Ammon's horn (tissue), 1 donor: Measurements from ENCODE around the gene NHSL2.

Experiments
- DNase-seq: peaks from one replicate; pipeline ENCODE4 v3.0.0-alpha.2; 2016; ENCODE audit warnings: low spot score

The NHSL2 gene

GRCh38 chrX:72018277-72019112, 107.8 kb downstream of the NHSL2 start:
- peak; percentile 71 for DNase-seq

- no peak for DNase-seq
These were observed 108.8 kb downstream of the NHSL2 start for GRCh38 chrX:72019487-72019886.

DNA sequence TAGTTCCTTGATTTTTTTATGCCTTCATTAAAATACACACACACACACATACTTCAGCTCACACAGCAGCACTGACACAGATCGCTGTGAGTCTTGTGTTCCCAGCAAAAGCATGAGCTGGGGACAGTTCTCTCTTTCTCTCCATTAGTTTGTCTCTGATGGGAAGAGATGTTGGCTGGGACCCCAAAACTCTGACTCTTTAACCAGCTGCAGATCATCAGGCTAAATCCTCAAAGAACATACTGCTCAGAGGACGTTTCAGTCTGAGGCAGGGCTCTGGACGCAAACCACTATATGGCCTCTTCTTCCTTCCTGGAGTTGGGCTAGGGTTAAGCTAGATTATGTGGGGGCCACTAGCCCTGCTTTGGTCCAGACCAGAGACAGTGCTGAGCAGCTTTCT, 109.6 kb downstream of the NHSL2 start:
- no peak for DNase-seq

GRCh38 chrX:72020788-72021187, 110.1 kb downstream of the NHSL2 start:
- DNase-seq, result no peak

DNA sequence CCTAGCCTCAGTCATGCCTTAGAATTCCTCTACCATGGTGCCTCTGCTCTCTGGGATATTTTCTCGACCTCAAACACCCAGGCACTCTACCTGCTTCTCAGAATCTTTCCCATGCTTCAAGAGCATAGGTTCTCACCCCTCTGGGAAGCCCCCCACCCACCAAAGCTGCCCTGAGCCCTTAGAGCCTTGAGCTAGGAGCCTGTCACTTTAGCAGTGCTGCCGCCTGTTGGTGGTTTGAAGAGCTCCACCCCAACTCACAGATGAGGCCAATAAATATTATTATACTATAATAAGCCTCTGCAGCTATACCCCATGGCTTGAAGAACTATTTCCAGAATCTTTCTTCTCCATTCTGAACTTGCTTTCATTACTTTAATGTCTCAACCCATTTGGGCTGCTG, 111.3 kb downstream of the NHSL2 start:
- no peak for DNase-seq

DNA sequence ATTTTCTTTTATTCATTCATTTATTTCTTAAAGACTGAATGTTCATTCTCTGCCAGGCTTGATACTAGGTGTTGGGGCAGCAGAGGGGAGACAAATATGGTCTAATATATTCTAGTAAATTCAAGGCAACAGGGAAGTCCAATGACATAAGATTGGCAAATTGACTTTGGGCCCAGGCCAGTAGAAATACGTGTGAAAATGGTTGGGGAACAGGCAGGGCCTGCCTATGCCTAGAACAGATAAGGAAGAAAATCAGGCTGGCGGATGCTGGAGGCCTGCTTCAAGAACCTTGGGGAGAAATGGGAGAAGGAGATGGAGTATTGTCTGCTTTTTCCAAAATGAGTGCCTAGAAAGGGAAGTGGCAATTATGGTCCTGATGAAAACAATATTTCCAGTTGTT, 112.4 kb downstream of the NHSL2 start:
- no peak for DNase-seq

GRCh38 chrX:72025236-72025770, 114.7 kb downstream of the NHSL2 start:
- DNase-seq, result no peak

DNA sequence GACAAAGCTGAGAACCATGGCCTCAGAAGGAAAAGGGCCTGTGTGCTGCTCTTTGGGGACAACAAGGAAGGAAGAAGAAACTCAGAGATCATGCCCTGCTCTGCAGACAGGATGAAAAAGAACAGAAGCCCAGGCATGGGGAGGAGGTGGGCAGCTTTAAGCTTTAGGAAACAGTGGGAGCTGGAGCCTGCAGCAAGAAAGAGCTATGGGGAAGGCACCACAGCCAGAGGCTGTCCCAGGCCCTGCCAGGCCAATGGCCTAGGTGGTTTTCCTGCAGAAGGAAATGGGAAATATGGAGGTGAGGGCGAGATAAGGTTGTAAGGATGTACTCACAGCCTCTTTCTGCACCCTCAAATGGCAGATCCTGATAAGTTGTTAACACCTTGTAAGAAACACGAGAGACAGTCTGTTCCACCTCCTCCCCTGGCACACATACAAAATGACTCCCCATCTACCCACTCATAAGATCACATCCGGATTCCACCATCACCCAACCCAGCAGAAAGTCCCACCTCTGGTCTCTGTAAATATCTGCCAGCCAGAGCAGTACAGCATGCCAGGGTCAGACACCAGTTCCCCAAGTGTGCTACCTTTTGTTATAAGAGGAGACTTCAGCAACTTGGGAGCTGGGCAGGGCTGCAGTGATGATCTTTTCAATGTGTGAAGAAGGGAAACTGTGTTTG, 115.8 kb downstream of the NHSL2 start:
- DNase-seq, result no peak

DNA sequence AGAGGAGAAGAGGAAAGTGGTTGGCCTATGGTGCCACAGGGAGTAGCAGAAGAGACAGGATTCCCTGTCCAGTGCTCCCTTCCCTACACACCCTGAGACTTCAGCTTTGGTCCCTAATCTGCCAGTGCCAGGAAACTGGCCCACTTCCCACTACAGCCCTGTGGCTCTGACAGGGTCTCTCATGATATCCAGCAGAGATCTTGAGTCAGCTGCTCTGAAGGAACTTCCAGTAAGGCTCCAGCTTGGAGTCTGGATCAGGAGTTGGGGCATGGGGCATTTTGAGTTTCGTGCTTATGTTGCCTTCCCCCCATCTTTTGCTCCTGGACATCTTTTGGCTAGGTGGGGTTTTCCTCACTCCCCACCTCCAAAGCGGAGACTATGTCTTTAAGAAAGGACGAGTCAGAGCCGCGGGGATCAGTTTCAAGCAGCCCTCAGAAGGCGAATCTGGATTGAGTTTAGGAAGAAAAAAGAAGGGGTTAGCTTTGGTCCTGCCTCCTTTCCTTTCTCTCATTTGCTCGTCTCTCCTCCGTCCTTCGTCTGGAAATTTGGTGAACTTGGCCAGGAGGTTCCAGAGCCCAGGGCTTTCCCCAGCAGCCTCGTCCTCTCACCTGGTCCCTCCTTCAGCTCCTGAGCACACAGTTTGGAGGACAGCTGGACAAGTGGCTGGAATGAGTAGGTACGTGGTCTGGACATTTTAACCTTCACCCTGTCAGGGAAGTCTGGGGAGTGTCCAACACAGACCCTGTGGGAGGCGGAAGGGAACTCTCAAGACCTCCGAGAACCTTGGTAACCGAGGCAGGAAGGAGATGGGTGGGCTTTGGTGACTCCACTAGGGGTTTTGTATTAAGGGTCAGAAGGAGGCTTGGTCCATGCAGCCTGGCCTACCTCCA, 116.6 kb downstream of the NHSL2 start:
- no peak for DNase-seq

DNA sequence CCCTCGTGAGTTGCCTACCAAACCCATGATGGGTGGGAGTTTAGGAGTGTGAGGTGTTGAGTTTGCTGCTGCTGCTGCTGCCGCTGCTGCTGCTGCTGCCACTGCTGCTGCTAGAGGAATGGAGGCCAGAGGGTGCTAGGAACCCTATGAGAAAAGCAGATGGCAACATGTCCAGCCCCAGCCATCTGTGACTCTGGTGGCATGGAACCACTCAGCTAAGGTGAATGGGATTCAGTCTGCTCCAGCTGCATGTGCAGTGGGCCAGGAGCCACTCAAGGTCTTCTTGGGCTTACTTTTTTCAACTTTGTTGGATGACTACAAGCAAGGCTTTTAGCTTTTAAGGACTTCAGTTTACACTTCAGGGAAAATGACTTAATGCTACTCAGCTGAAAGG, 117.3 kb downstream of the NHSL2 start:
- no peak for DNase-seq

DNA sequence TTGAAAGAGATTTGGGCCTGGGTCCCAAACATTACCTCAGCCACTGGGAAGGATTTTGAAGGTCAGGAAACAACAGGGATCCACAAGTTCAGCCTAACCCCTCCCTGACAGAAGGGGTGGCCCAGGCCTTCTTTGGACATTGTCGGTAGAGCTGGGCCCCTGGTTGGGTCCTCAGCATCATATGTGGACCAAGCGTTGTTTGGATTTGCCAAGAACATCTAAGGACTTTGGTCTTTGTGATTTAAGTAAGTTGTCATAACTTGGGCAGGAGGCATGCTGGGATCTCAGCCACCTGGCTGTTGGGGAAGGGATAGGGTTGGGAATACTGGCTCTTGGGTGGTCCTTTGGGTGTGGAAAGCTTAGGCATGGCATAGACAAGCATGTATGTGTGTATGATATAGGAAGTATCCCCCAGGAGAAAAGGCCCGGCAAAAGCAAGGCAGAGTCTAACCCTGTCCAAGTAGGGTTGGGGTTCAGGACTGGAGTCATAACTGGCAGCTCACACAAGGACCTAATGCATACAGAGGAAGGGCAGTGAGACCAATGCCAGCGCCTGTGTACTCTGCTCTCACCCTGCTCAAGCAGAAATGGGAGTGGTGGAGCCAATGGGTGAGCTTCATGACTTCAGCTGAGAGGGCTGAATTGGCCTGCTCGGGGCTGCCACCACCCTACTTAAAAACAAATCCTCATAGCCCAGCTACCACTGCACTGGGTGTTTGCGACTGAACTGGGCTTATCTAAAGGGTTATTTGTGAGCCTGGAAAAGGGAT, 118.2 kb downstream of the NHSL2 start:
- DNase-seq, result no peak

DNA sequence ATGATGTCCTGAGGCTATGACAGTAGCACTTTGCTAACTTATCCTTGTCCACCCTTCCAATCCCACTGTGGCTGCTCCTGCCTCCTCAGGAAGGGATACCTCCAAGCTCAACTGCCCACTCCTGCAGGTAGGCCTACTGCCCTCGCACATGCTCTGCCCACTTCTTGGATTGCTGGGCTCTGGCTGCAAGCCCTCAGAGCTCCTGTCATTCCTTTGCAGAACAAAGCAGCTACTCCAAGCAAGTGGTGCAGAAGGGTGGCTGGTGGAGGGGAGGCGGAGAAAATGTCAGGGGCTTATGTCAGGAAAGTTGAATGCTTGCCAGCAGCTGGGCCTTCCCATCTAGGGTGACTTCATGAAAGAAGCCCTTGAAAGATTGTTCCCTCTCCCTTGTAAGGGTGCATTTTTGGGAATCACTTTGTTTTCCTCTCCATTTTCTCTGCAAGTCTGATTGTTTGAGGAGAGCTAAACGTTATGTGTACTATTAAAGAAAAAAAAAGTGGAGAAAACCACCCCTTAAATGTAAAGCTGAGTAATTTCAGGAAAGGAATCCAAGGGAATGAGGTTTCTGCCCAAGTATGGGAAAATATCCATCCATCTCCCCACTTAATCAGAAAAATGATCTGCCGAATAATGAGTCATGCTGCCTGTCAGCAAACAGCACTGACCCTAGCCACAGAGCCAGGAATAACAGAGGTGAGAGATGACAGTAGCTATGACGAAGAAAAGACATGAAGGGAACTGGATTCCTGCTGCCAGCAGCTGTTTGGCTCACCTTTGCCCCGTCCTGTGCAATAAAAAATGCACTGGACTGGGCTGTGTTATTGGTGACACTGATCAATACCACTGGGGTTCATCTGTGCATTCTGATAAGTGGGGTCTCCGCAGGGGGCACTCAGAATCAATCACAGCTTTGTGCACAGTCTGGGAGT, 119.1 kb downstream of the NHSL2 start:
- DNase-seq, result no peak

- no peak for DNase-seq
These were observed 119.8 kb downstream of the NHSL2 start for GRCh38 chrX:72030431-72030830.

- DNase-seq, result no peak
These were observed 120.5 kb downstream of the NHSL2 start for GRCh38 chrX:72031118-72031517.

DNA sequence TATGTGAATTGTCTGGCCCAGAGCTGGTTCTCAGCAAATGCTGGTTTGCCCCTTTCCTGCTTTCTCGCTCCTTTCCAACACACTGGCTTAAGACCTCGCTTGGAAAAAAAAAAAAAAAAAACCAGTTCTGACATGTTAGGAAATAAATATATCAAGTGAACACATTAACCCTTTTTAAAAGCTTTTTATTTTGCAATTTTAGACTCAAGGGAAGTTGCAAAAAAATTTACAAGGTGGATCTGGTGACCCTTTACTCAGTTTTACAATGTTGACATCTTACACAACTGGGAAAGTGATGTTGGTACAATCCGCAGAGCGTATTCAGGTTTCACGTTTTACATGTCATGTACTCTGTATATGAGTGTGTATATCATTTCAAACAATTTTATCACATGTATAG, 121.0 kb downstream of the NHSL2 start:
- no peak for DNase-seq

DNA sequence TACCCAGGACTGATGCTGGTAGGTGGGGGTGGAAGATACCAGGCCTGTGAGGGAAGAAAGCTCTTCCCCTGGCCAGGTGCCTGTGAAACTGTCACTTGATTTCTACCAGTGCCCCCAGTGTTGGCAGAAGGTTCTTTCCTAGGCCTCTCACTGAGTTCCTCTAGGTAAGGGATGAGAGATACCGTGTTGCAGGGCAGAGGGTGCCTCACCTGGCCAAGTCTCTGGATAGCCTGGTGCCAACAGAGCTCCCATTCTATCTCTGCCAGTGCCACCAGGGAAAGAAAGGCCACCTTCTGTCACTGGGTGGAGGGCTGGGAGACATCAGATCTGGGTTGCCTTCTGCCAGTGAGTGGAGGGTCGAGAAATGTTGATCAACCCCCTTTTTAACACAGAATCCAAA, 127.0 kb downstream of the NHSL2 start:
- no peak for DNase-seq

DNA sequence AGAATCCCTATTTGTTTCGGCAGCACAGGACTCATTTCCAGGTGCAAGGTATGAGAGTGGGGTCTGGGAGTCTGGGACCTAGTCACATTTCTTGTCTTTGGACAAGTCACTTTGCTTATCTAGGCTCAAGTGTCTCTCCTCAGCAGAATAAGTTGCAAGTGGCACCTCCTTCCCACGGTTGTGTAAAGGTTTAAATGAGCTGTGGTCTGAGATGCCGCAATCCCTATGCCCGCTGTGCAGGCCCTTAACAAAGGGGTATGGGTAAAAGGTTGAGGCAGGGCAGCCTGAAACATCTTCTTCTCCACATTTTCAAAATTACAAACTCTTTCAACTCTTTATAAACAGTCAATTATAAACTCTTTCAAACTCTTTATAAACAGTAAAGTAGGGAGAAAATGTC, 127.4 kb downstream of the NHSL2 start:
- no peak for DNase-seq

DNA sequence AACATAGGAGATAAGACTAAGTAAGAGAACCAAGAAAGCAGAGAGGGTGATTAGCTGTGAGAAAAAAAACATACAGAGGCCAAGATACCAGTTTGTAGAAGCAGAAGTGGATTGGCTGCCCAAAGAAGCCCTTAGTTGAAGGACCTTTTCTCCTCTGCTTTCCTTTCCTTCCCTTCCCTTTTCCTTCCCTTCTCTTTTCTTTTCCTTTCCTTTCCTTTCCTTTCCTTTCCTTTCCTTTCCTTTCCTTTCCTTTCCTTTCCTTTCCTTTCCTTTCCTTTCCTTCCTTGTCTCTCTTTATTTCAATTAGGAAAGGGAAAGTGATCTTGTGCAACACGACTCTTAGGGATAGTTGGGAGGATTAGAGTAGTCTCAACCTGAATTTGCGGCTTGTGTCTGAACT, 128.2 kb downstream of the NHSL2 start:
- DNase-seq, result no peak

DNA sequence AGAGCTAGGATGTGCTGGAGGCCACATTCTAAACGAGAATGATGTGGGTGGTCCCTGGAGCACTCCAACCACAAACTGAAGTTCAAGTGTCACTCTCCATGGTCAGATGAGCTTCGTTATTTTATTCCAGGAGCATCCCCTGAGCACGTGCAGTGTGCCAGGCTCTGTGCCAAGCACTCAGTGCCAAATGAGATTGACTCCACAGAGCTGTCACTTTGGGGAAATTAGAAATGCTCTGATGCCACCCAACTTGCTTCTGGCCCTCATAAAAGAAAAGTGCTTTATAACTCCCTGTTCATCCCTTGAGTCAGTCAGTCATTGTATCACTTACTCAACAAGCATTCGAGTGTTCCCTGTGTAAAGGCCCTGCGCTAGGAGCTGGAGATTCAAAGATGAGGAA, 129.9 kb downstream of the NHSL2 start:
- DNase-seq, result no peak

GRCh38 chrX:72041176-72041575, 130.5 kb downstream of the NHSL2 start:
- no peak for DNase-seq
